ENCODE measurements around the gene FOCAD. TPM values are rescaled to one million over a fixed set of nuclear protein-coding genes. Genes with fewer than 3 reads are reported as not detected.

The FOCAD gene
- total and polyA plus RNA-seq, 10 of the 15 experiments (the other 5 are each of a cell fraction or from before 2014, with no cell fraction given): 13.7 to 93.0 (median 41.8) TPM

GRCh38 chr9:20728493-20729220 is 44.6 kb downstream of the FOCAD start:
- Histone ChIP-seq H3K9me3 (replicated peaks; ENCODE audit: control insufficient read depth, insufficient read depth, low read length) (no peaks in the 10 kb centered on the region), H3K36me3 (ENCODE audit: control insufficient read depth in 2 of 2, insufficient read depth in 2 of 2, low read length in 1 of 2) (peaks cover 2 to 5% of the 10 kb centered on the region in 2 experiments; a peak in 2 of 4 replicates), H3K4me3 (no peak overlapping the region), H3K27me3 (replicated peaks in 1 of 2; ENCODE audit: control insufficient read depth in 2 of 2, insufficient read depth in 2 of 2, low read length in 1 of 2) (no peaks in the 10 kb centered on the region), H3K27ac (ENCODE audit: control insufficient read depth, insufficient read depth) (no peak overlapping the region), H4K20me1 (ENCODE audit: control insufficient read depth, insufficient read depth) (no peaks in the 10 kb centered on the region), H2AFZ (ENCODE audit: control insufficient read depth, low read depth, low read length) (no peak overlapping the region), H3K4me2 (ENCODE audit: control insufficient read depth, insufficient read depth) (no peak overlapping the region), H3K4me1 (ENCODE audit: control insufficient read depth, insufficient read depth, low read length) (no peaks in the 10 kb centered on the region), H3K79me2 (ENCODE audit: control insufficient read depth, insufficient read depth, low read length) (no peaks in the 10 kb centered on the region; the same call in 1 of the 2 replicates), H3K9ac (ENCODE audit: control insufficient read depth, insufficient read depth, low read length) (no peak overlapping the region)
- FAIRE-seq (no peak), DNase-seq (ENCODE audit: low read depth, low spot score) (no peak), ATAC-seq (no peak)
- intact Hi-C loops (cut with micrococcal nuclease; ENCODE audit: unreplicated experiment): no loop called here
- BruUV-seq (replicated peaks): no TSS peak
- CTCF ChIA-PET: interaction anchor here (0.9 kb wide), 1 partner anchor 14 kb away, joined by 4 read pairs; no protein-coding TSS in a partner anchor
- SMC1A ChIA-PET (ENCODE audit: uncharacterized antibody, unreplicated experiment): no interaction called here
- RAD21 ChIA-PET (ENCODE audit: unreplicated experiment): interaction anchor here (0.9 kb wide), 1 partner anchor 9 kb away, joined by 3 read pairs; no protein-coding TSS in a partner anchor
- in situ Hi-C loops (cut with MboI): no loop called here
- POLR2A ChIA-PET: no interaction called here
- no peak for TF ChIP-seq ZBTB4 (CRISPR knock-in tag; IDR thresholded peaks at IDR 0.05)
- no peak for TF ChIP-seq WRNIP1 (IDR thresholded peaks at IDR 0.05; ENCODE audit: borderline replicate concordance, low read depth, low read length)
- TF ChIP-seq BACH1 (IDR thresholded peaks at IDR 0.05; ENCODE audit: borderline replicate concordance): no peak
- TF ChIP-seq ZBTB11 (CRISPR knock-in tag; IDR thresholded peaks at IDR 0.05): no peak
- TF ChIP-seq KLF5 (IDR thresholded peaks at IDR 0.05; ENCODE audit: partially characterized antibody): no peak
- no peak for TF ChIP-seq CHD2 (IDR thresholded peaks at IDR 0.05; ENCODE audit: borderline replicate concordance, low read depth, low read length)
- TF ChIP-seq POLR2AphosphoS5 (IDR thresholded peaks at IDR 0.05; ENCODE audit: low read length): no peak
- TF ChIP-seq HDAC2 (IDR thresholded peaks at IDR 0.05): no peak
- TF ChIP-seq PRDM15 (CRISPR knock-in tag; IDR thresholded peaks at IDR 0.05): no peak
